Right lobe of liver (tissue), 6 donors: ENCODE measurements around the gene MRPL14. TPM values are rescaled to one million over a fixed set of nuclear protein-coding genes. Genes with fewer than 3 reads are reported as not detected.

ENCODE experiments used
- ATAC-seq, 4 donors: fragments of 200-7000 bp; cut with Tn5 transposase; one replicate each; pipeline ENCODE4 v1.9.1; 2020; ENCODE audit warnings: mild to moderate bottlenecking in 4 of 4, moderate library complexity in 4 of 4
- DNase-seq, 3 donors: peaks; one replicate each; pipeline ENCODE4 v3.0.0-alpha.2; 2020
- H3K27ac ChIP-seq, 3 donors: fragments of 200-600 bp; one replicate each; pipeline ENCODE4 v1.8.0; 2022
- H3K27me3 ChIP-seq, 2 donors: fragments of 200-600 bp; one replicate each; pipeline ENCODE4 v1.8.0; 2022
- H3K36me3 ChIP-seq, 4 donors: fragments of 200-600 bp; sonication (generic) in 1 of 4; one replicate each; pipeline versions ENCODE4 v1.5.1 to v1.8.0; 2017 to 2022; ENCODE audit warnings: control low read depth in 1 of 4
- H3K4me1 ChIP-seq, 4 donors: fragments of 200-600 bp; sonication (generic) in 1 of 4; one replicate each; pipeline versions ENCODE4 v1.5.1 to v1.8.0; 2017 to 2022; ENCODE audit warnings: control low read depth in 1 of 4
- H3K4me3 ChIP-seq, 3 donors: fragments of 200-600 bp; one replicate each; pipeline ENCODE4 v1.8.0; 2022
- H3K9me3 ChIP-seq, 4 donors: fragments of 200-600 bp; sonication (generic) in 1 of 4; one replicate each; pipeline versions ENCODE4 v1.5.1 to v1.8.0; 2017 to 2022; ENCODE audit warnings: control low read depth in 1 of 4
- CTCF ChIP-seq, 4 donors: fragments of 200-600 bp in 3 of 4; fragments of 450-650 bp in 1 of 4; IDR thresholded peaks; one replicate each; pipeline versions ENCODE4 v1.5.1 to v1.8.0; 2016 to 2022; ENCODE audit warnings: antibody characterized with exemption in 4 of 4, mild to moderate bottlenecking in 2 of 4
- POLR2A ChIP-seq: fragments of 450-650 bp; IDR thresholded peaks from one replicate; pipeline ENCODE4 v1.6.1; 2017; ENCODE audit warnings: antibody characterized with exemption, mild to moderate bottlenecking
- WGBS: methylation state at CpG from one replicate; pipeline ENCODE4 v1.1.6; 2018; ENCODE audit warnings: low coverage, low lambda C conversion rate; ENCODE audit not compliant: insufficient coverage; ENCODE audit errors: missing lambda C conversion rate; 5-methylcytosine and 5-hydroxymethylcytosine counted together
- intact Hi-C, 2 donors: fragments of 100-400 bp; cut with DNase I; formaldehyde crosslinking; loops; one replicate each; pipeline versions ENCODE4 v1.11.2 to v1.14.1; 2022
- total RNA-seq, 6 experiments: library from RNA; depleted of rRNA in 2 of 6; stranded (reverse); fragments of >200 nt in 2 of 6; fragmentation: NEBNext Ultra II Directional in 3 of 6; extraction: Animal tissue kit (Norgen Biotek cat#: 25700) in 3 of 6; gene quantifications; one replicate each; pipeline versions ENCODE4 v1.1.0 to v1.2.4, GENCODE V29; 2016 to 2023
- donor health status: DM: no; HTN: yes; CAD: no.
- donor health status: DM: no; HTN: no; CAD: no.
- donor health status: DM: no; HTN: no; CAD: no.
- donor health status: DM: no; HTN: yes; CAD: no.
- donor health status: DM: no; HTN: yes; CAD: no.

The MRPL14 gene
- total RNA-seq, 6 experiments from 2014 or later: 26.5 to 70.0 (median 35.4) TPM

DNA sequence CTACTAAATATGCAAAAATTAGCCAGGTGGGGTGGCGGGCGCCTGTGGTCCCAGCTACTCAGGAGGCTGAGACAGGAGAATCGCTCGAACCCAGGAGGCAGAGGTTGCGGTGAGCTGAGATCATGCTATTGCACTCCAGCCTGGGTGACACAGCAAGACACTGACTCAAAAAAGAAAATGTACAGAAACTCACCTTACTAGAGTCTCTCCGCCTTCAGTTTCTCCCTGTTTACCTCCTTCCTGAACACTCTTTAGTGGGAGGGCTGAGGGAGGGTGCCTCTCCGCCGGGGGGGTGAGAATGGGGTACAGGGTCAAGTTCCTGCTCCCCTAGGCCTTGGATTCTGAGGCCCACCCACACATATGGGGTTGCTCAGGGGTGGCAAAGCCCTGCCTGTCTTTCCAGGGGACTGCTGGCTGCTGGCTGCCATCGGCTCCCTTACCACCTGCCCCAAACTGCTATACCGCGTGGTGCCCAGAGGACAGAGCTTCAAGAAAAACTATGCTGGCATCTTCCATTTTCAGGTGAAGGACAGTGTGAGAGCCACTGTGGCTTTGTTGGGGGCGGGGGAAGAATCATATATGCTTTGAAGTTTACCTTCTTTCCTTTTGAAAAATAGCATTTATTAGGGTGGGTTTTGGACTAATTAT is 44.8 kb upstream of the MRPL14 start:
- ATAC-seq (no peak), DNase-seq (no peak)
- WGBS: 60% methylated on average over 7 of the region's 12 CpGs
- H3K4me1 ChIP-seq: peaks cover 0 to 6% (median 0%) of the 10 kb centered on the region in 4 donors
- no peak overlapping the region for H3K27ac ChIP-seq
- H3K9me3 ChIP-seq: no peaks in the 10 kb centered on the region
- intact Hi-C loops: loop anchor here (5.0 to 10.0 kb wide), 2 partner anchors 60 to 63 kb away; no protein-coding TSS in a partner anchor
- no peaks in the 10 kb centered on the region for H3K36me3 ChIP-seq
- no peak for TF ChIP-seq CTCF (IDR thresholded peaks at IDR 0.05)
- no peak for TF ChIP-seq POLR2A
- H3K27me3 ChIP-seq: no peaks in the 10 kb centered on the region
- no peak overlapping the region for H3K4me3 ChIP-seq

GRCh38 chr6:44169886-44170570 is 42.8 kb upstream of the MRPL14 start:
- WGBS: 63% methylated on average over 5 of the region's 10 CpGs
- no peak for ATAC-seq

GRCh38 chr6:44169154-44169553 is 41.9 kb upstream of the MRPL14 start:
- H3K4me1 ChIP-seq: peaks cover 0 to 6% (median 0%) of the 10 kb centered on the region in 4 donors
- ATAC-seq (no peak), DNase-seq (no peak)

More at GRCh38 chr6:44169886-44170570, 42.8 kb upstream of the MRPL14 start:
- DNase-seq: no peak
- no peaks in the 10 kb centered on the region for H3K27me3 ChIP-seq
- no peaks in the 10 kb centered on the region for H3K36me3 ChIP-seq
- no peak overlapping the region for H3K27ac ChIP-seq
- no peak overlapping the region for H3K4me3 ChIP-seq
- no peaks in the 10 kb centered on the region for H3K9me3 ChIP-seq
- TF ChIP-seq CTCF (IDR thresholded peaks at IDR 0.05) (no peak), POLR2A (no peak)
- intact Hi-C loops: loop anchor here (5.0 to 10.0 kb wide), 3 partner anchors 62 to 175 kb away; partner anchors contain the start of gene SPATS1 (in 1 of the 2)
- peaks cover 0 to 6% (median 0%) of the 10 kb centered on the region in 4 donors for H3K4me1 ChIP-seq

GRCh38 chr6:44167567-44167966 is 40.3 kb upstream of the MRPL14 start:
- H3K4me3 ChIP-seq: no peak overlapping the region
- H3K27me3 ChIP-seq: no peaks in the 10 kb centered on the region
- DNase-seq (peak in 1 of 3 donors; percentile 0), ATAC-seq (no peak)
- no peak for TF ChIP-seq POLR2A
- TF ChIP-seq CTCF (IDR thresholded peaks at IDR 0.05): no peak
- no peaks in the 10 kb centered on the region for H3K9me3 ChIP-seq
- peaks cover 0 to 2% (median 0%) of the 10 kb centered on the region in 4 donors for H3K4me1 ChIP-seq
- H3K36me3 ChIP-seq: no peaks in the 10 kb centered on the region
- WGBS: 75% methylated on average over 1 of the region's 1 CpG
- H3K27ac ChIP-seq: no peak overlapping the region
- intact Hi-C loops: loop anchor here in 1 of 2 donors (10.0 kb wide), 1 partner anchor 177 kb away; the partner anchor contains the start of gene SPATS1

More at GRCh38 chr6:44169154-44169553, 41.9 kb upstream of the MRPL14 start:
- Histone ChIP-seq H3K9me3 (no peaks in the 10 kb centered on the region), H3K27ac (no peak overlapping the region), H3K27me3 (no peaks in the 10 kb centered on the region), H3K4me3 (no peak overlapping the region), H3K36me3 (no peaks in the 10 kb centered on the region)
- 63% methylated on average over 3 of the region's 9 CpGs for WGBS
- intact Hi-C loops: loop anchor here in 1 of 2 donors (10.0 kb wide), 1 partner anchor 176 kb away; the partner anchor contains the start of gene SPATS1
- TF ChIP-seq CTCF (IDR thresholded peaks at IDR 0.05) (no peak), POLR2A (no peak)
